Epithelial cell of esophagus (primary cell): ENCODE data around the gene SPATA9.
"Not testable (repeated sequence)": the region's sequence is repeated elsewhere in the genome, so short reads cannot be mapped to it uniquely, and the experiment has no call there.

Experiments
- DNase-seq: peaks from one replicate; pipeline ENCODE4 v3.0.0; 2010; ENCODE audit warnings: low read depth
- H3K4me3 ChIP-seq: 2 replicates; pipeline ENCODE4 v1.5.1; 2011; ENCODE audit warnings: mild to moderate bottlenecking, low read length, control low read depth
- TF ChIP-seq, protein P1 (sequence below): IDR thresholded peaks from 2 replicates; pipeline ENCODE4 v1.5.1; 2011; ENCODE audit warnings: low read depth, mild to moderate bottlenecking, low read length, control low read depth, inconsistent platforms; ENCODE audit not compliant: insufficient read depth; ENCODE audit errors: missing control alignments

The SPATA9 gene

DNA sequence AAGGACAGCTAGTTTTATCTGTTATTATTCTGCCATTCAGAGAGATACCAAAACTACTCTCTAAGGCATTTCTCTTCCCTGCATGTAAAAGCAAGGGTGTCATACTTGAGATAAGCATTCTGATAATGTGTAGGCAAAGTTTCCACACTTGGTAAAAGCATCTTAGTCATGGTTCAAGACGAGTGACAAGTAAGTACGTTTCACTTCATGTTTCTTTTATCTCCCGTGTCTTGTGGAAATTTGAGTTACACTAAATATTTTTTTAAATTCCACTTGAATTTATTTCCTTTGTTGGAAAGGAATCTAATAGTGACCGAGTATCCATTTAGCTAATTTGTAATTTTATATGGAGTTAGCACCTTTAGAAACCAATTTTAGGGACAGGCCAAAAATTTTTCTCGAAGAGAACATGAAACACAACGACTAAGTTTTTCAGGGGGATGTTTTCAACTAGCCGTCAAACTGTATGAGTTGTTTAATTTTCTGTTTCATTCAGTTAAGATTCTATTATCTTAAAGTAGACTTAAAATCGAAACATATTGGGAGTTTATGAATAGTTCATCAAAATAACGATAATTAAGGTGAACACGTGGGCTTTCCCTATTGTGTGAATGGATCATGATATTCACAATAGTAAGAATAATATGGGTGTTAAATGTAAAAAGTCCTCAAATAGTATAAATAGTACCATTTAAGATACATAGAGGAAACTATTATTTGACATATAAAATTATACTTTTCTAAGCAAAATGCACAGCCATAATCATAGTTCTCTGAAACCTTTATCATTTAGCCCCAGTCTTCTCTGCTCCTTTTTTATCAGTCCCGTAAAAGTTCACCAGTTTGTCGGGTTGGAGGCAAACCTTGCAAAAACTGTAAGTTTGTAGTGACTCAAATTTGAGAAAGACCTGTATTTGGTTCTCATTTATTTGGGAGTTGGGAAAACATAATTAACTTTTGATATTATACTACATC is 34.6 kb downstream of the SPATA9 start:
- DNase-seq = peak; percentile 9
- TF ChIP-seq, protein P1, sequence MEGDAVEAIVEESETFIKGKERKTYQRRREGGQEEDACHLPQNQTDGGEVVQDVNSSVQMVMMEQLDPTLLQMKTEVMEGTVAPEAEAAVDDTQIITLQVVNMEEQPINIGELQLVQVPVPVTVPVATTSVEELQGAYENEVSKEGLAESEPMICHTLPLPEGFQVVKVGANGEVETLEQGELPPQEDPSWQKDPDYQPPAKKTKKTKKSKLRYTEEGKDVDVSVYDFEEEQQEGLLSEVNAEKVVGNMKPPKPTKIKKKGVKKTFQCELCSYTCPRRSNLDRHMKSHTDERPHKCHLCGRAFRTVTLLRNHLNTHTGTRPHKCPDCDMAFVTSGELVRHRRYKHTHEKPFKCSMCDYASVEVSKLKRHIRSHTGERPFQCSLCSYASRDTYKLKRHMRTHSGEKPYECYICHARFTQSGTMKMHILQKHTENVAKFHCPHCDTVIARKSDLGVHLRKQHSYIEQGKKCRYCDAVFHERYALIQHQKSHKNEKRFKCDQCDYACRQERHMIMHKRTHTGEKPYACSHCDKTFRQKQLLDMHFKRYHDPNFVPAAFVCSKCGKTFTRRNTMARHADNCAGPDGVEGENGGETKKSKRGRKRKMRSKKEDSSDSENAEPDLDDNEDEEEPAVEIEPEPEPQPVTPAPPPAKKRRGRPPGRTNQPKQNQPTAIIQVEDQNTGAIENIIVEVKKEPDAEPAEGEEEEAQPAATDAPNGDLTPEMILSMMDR = no peak
- no peak overlapping the region for H3K4me3 ChIP-seq

DNA sequence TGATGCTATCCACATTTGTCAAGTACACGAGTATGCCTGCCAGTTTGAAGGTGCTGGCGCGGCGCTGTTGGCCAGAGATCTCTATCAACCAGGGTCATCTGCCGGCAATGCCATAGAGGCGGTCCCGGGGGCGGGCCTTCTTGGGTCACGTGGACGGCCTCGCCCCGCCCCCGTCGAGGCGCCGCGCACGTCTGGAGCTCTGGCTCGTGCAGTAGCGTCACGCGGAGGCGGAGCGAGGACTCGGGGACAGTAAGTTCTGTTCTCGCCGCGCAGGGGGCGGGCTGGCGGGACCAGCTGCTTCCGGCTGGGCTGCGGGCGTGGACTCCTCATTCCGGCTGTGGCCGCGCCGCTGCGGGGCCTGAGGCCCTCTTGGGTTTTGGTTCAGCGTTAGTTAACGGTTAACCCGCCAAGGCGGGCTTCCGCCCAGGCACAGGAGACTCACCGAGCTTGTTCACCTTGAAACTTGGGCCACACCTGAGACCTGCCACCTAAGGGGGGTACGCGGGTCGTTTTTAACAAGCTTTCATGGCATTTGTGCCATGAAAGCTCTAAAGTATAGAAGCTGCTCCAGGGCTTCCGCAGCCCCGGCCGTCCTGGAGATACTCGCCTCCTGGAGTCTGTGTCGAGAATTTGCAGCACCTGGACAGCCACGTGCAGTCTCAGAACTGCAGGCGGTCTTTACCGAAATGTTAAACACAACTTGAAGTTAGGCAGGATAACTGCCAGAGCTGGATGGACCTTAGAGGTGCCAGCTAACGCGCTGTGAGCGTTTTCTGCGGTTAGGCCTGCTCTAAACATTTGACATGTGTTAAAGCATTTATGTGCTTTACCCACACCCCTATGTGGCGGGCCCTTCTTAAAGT is 36.0 kb downstream of the SPATA9 start, which contains the start of gene RFESD:
TSS of gene RFESD (plus strand) at position 209 of the 863 bp plus-strand sequence. CDS start 5,495 bp downstream, outside the sequence.
- TF ChIP-seq, protein P1 = peak; percentile 31
- DNase-seq = peak; percentile 96

DNA sequence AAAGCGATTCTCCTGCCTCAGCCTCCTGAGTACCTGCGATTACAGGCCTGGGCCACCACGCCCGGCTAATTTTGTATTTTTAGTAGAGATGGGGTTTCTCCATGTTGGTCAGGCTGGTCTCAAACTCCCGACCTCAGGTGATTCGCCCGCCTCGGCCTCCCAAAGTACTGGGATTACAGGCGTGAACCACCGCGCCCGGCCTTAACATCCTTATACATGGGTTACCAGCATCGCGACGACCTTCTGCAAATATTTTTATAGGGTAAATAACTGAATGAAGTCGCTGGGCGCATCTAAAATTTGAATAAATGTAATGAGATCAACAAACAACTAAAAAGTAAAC is 36.6 kb downstream of the SPATA9 start:
- peak overlapping the region; percentile 22 for H3K4me3 ChIP-seq
- not testable (repeated sequence) for DNase-seq

More for the DNA sequence above, 36.0 kb downstream of the SPATA9 start, which contains the start of gene RFESD:
- peak within 1 kb of the TSS; percentile 58 for H3K4me3 ChIP-seq

DNA sequence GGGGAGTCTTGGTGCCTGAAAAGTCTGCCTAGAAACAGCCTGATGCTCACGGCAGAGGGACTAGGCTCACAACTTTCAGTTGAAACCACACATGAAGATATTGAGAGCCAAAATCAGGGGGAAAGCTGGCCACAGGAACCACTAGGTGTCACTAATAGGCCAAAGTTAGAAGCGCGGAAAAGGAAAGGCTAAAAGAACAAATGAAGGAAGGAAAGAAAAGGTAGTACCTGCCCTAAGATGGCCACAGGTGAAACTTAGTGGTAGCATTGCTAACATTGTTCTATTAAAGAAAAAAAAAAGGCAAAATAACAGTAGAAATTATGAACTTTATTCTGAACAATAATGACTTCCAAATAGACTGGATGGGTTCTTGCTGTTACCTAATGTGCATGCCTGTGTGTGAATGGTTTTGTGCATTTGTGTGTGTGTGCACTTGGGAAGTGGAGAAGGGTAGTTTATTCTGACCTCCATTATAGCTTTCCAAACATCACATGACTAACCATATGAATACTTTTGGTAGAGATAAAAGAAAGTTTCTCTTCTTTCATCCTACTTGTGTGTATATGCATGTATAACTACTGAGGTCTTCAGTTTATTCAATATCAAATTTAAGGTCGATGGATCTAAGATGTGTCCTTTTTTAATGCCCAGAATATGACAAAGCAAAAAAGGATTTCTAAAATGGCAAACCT is 38.3 kb downstream of the SPATA9 start:
- peak; percentile 59 for DNase-seq
- TF ChIP-seq, protein P1 = peak; percentile 80
- no peak overlapping the region for H3K4me3 ChIP-seq

DNA sequence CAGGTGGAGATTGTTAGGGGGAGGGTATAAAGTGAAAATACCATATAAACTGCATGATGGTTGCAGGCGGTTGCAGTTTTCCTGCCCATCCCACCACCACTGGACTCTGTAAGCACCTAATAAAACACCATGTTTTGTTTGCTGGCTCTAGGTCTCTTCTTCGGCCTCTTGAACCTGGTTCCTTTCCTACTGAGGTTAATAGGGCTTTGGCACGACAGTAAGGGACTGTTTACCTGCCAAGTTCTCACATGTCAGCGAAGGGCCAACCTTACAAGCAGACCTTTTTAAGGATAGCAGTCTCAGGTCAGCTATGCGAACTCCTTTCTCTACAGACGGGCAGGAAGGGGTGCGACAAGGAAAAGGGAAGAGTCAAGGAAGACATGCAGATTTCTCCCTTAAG is 39.6 kb downstream of the SPATA9 start:
- TF ChIP-seq, protein P1 = no peak
- DNase-seq = no peak
- no peak overlapping the region for H3K4me3 ChIP-seq

DNA sequence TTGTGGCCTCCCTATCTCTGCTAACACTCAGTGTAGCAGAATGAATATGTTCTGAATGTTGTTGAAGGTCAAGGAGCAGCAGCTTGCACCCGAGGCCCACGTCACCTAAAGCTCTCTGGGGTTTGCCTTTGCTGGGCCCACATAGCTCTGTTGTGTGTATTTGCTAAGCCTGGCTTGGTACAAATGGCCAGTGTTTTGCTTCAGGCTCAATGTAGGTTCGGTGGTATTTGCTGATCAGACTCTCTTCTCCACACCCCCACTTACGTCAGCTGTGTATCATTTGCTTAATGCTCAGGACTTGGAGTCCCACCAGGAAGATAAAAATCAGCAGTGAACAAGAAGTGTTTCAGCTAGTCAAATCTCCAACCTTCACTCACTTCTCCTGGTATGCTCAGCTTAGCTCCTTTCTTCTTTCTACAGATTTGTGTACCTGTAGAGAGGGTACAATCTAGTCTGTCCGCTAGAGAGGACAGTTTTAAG is 41.0 kb downstream of the SPATA9 start:
- TF ChIP-seq, protein P1 = no peak
- DNase-seq = no peak
- H3K4me3 ChIP-seq = no peak overlapping the region
